Measurements from ENCODE around the gene SLC27A2. TPM values are rescaled to one million over a fixed set of nuclear protein-coding genes. Genes with fewer than 3 reads are reported as not detected.

SLC27A2 gene
- total RNA-seq, 1 donor from 2014 or later: 0.06 TPM

DNA sequence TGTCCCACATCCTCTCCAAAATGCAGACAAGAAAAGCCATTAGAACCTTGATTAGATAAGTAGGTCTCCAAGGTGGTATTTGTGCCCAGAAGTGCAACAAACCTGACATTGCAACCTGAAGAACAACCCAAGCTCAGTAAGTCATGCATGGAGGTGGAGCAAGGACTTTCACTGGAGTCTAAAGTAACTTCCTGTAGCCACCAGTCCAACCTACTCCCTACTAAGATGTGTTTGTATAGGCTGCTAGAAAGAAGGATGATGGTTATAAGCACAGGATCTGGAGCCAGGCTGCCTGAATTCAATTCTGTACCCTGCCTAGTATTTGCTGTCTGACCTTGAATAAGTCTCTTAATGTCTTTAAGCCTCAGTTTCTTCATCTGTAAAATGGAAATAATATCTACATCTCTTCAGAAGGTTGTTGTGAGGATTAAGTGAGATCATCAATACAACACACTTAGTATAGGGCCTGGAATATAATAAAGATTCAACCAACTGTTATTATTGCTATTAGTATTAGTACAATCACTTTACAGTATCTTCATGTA is 51.3 kb downstream of the SLC27A2 start:
- no peak for DNase-seq (ENCODE audit: extremely low read depth, low read depth, low spot score)

DNA sequence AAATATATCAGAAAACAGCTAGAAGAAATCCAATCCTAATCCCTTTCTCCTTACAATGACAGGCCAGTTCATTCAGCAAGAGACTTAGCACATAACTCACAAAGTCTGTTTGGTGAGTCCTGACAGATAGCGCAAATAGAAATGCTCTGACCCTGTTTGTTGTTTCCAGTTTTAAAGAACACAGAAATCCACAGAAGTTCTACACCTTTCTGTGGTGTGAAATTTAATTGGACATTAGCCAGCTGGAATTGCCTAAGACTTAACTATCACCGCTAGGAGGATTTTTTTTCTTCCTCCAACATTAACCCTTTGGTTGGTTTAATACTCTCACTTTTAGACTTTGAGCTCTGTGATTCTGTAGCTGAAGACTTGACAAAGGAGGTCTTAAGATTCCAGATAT is 52.8 kb downstream of the SLC27A2 start:
- no peak for DNase-seq (ENCODE audit: extremely low read depth, low read depth, low spot score)

DNA sequence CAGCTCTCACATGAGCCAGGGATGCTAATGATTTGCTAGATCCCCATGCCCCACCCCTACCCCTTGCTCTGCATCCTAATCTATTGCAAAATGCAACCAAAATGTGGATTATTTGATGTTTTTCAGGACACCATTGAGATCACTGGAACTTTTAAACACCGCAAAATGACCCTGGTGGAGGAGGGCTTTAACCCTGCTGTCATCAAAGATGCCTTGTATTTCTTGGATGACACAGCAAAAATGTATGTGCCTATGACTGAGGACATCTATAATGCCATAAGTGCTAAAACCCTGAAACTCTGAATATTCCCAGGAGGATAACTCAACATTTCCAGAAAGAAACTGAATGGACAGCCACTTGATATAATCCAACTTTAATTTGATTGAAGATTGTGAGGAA is 53.8 kb downstream of the SLC27A2 start:
- DNase-seq (ENCODE audit: extremely low read depth, low read depth, low spot score): no peak

DNA sequence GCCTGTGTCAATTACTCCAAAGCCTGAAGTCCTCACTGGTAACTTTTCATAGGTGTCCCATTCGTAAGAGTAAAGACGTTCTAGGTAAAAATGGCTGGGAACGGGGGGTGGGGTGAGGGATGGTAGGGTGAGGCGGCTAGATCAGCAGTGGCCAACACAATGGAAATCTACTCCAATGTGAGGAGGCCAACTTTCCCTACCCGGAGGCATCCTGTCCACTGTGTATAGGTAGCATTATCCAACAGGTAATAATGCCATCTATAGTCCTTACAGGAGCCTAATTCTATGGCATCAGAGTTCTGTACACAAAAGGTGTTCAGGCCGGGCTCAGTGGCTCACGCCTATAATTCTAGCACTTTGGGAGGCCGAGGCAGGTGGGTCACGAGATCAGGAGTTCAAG is 54.4 kb downstream of the SLC27A2 start:
- no peak for DNase-seq (ENCODE audit: extremely low read depth, low read depth, low spot score)

DNA sequence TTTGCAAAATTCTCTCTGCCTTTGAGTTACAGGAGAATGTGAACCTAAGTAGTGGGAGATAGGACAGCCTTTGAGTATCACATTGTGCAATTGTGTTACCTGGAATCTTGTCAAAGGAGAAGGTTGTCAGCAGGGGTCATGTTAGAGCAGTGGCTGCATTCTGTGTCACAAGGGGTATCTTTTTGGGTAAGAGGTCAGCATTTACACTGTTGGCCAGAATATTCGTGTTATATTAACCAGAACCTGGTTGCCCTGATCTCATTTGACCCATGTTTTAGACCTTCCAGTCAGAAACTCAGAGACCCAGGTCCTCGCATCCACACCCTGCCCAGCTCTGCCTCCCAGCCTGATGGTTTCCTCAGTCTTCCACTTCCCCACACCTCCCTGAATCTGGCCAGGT is 56.3 kb downstream of the SLC27A2 start:
- DNase-seq (ENCODE audit: extremely low read depth, low read depth, low spot score): no peak

DNA sequence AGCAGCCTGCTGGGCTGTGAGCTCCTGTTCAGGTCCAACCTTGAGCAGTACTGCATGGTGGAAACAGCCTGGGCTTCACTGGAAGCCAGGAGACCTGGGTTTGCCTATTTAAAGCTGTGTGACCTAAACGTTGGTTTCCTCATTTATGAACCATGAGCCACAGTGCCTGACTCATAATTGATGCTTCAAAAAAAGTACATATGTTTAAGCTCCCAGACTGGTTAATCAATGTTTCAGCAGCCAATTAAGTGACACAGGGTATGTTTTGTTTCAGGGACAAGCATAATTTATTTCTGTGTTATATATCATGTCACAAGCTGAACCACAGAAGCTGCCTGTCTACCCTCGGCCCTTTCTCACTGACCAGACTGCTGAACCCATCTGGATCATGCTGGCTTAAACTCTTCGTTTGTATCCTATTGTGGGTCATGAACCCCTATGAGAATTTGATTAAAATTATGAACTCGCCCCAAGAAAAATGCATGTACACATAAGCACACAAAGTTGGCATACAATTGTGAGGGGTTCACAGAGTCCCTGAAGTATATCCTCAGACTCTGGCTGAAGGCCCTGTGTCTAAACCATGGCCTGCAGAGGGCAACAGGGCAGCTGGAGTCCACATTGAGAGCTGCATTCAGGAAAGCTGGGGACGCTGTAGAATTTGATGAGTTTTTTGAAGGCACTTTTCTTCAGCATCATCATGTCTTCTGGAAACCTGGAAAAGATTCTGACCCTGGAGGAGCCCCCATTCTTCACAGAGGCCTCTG is 59.9 kb downstream of the SLC27A2 start:
- DNase-seq (ENCODE audit: extremely low read depth, low read depth, low spot score): no peak

DNA sequence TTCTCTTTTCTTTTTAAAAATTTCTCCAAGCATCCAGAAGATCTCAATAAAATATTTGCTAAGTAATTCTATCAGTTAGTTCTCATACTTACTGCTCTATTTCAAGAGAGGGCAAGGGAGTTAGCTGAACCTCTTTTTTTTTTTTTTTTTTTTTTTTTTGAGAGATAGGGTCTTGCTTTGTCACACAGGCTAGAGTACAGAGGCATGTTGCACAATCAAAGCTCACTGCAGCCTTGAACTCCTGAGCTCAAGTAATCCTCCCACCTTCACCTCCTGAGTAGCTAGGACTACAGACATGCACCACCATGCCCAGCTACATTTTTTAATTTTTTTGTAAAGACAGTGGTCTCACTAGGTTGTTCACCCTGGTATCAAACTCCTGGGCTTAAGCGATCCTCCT is 62.2 kb downstream of the SLC27A2 start:
- no peak for DNase-seq (ENCODE audit: extremely low read depth, low read depth, low spot score)

DNA sequence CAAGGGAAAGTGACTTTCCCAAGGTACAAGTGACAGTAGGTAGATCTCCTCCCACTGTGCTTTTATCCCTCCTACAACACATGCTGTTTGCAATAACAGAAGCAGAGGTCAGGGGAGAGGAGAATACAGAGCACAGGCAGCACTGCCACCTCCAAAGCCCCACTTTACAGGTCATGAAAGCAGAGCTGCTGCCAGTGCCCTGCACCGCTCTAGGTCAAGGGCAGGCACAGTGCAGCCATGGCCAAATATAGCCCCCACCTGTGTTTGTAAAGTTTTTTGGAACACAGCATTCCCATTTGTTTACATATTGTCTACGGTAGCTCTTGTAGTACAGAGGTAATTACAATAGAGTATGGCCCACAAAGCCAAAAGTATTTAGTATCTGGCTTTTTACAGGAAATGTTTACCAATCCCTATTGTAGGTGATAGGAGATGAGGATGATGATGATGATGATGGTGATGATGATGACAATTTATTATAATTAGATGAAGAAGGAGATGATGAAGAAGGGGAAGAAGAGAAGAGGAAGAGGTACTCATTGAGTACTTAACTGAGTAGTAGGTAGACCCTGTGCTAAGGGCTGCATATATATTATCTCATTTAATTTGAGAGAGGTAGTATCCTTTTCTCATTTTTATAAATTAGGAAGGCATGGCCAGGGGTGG is 63.1 kb downstream of the SLC27A2 start:
- DNase-seq (ENCODE audit: extremely low read depth, low read depth, low spot score): no peak

DNA sequence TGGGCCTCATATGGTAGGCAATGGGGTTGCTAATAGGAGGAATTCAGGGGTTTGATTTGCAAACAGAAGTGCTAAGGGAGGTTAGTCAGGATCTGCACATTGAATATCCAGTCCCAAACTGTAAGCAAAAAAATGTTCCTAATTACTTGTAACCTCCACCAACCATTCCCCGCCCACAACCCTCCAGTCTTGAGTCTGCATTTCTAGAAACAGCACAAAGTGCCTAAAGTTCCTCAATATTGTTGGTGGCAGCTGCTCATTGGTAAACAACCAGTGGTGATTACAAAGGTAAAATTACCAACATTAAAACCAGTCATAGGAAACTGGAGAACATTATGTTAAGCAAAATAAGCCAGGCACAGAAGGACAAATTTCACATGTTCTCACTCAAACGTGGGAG is 64.6 kb downstream of the SLC27A2 start:
- no peak for DNase-seq (ENCODE audit: extremely low read depth, low read depth, low spot score)

DNA sequence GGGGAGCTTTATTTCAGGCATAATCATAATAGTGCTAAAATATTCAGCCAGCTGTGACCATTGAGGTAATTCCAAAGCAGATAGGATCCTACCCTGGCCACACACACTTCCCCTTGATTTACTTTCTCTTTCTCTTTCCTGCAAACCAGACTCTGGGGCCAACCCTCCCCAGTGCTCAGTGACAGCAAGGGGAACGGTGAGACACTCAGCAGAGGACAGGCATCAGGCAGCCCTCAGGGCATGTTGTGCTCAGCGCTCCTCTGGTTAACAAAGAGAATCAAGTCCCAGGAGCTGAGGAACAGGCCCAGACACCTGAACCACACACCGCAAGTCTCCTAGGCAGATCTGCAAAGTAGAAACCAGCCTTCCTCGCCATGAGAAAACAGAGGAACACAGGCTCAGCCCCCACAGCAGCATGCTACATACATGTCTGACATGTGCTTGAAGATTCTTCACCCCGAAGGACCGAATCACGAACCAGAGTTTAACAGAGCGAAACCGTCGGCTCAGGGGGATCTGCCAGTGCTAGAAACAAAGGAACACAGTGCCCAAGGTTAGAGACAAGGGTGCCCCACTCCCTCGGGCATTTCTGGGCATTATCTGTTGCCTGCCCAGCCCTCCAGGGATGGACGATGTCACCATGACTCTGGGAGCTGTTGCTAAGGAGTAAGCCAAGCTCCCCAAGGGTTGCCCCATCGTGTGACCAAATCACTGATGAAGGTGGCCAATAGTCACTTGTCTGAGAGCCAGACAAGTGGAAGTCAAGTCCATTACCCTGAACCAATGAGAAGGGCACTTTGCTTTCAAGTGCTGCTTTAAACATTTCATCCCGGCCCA is 66.0 kb downstream of the SLC27A2 start:
- no peak for DNase-seq (ENCODE audit: extremely low read depth, low read depth, low spot score)

DNA sequence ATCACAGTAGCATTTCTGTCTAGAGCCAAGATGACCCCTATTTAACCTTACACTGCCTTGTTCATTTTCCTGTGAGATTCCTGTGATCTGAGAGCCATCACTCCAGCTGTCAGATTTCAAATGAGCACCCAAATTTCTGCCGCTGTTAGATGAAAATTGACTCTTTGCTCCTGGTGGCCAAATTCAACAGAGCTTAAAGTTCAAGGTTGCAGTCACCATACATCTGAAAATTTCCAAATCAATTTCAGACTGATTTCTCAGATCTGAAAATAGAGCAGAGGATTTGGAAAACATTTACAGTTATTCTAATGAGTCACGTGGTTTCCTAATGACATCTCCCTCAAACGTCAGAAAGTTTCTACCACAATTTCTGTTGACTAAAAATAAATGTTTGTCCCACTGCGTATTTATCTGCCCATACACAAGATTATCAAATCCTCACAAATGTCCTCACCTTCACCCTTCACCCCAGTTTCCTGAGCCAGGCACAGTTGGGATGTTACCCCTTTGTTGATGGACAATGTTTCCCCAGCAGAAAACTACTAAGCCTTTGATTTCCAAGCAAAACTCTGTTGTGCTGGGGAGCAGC is 67.1 kb downstream of the SLC27A2 start:
- no peak for DNase-seq (ENCODE audit: extremely low read depth, low read depth, low spot score)

DNA sequence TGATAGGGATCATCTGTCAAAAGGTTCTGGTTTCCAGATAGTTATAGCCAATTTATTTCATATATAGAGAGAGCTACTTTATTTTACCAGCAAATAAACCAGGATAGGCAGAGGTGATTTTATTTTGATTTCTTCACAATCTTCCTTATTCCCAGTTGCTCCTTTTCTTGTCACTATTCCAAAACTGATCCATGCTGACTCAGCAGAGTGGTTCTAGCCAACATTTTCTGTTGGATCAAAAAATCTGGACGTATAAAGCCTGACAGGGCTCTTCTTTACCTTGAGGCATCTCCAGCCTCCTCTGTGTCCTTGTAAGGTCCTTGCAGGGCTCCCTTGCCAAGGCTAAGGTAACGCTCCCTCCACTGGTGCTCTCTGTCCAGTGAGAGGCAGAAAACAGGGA is 67.7 kb downstream of the SLC27A2 start:
- DNase-seq (ENCODE audit: extremely low read depth, low read depth, low spot score): no peak

DNA sequence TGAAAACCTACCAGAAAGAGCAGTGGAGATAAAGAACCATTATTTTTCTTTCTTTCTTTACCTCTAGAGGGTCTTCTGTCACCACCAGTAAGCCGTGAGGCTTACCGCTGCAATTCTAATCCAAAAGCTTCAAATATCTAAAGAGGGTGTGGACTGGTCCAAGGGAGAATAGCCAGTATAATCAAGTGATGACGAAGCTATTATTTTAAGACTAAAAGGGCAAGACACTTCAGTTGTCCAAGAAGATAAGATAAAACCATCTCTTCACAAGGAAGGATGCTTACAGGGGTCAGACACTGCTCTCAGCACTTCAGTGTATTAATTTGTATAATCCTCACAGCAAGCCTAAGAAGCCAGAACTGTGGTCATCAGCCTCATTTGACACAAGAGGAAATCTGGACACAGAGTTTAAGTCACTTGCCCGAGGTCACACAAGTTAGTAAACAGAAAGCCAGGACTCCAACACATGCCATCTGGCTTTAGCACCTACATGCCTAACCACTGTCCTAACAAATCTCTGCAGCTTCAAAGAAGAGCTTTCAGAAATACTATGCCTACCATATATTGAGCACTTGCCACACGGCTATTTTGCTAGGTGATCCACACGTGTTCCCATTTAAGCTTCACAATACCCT is 68.9 kb downstream of the SLC27A2 start:
- DNase-seq (ENCODE audit: extremely low read depth, low read depth, low spot score): no peak

DNA sequence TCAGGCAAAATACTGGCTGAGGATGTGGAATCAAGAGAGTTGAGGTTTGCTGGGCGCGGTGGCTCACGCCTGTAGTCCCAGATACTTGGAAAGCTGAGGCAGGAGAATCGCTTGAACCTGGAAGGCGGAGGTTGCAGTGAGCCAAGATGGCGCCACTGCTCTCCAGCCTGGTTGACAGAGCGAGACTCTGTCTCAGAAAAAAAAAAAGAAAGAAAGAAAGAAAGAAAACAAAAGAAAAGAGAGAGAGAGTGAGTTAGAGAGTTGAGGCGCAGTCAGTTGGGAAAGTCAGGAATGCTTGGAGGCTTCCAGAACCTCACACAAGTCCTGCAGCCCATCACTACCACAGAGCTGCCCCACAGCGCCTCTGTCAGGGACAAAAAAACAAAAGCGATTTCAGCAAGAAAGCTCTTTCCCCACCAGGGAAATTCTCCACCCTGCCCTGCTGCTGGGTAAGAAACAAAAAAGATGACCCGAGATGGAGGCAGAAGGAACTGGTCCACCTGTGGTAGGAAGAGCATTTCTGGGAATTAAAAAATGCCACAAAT is 69.7 kb downstream of the SLC27A2 start:
- no peak for DNase-seq (ENCODE audit: extremely low read depth, low read depth, low spot score)

DNA sequence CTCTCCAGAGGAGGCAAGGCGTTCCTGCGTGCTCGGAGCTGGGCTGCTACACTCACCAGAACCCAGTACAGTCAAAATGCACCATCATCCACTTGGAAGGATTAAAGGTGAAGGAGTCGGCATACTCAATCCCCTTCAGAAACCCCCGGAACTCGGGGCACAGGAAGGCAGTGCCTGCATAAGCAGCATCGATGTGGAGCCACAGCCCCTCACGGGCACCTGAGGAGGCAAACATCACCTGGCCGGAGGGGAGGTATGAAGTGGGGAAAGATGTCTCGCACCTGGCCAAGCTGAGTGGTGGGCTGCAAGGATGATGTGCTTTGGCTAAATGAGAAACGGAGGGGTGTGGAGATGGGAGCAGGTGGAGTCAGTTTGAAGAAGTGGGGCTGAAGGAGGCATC is 70.6 kb downstream of the SLC27A2 start:
- DNase-seq (ENCODE audit: extremely low read depth, low read depth, low spot score): no peak

DNA sequence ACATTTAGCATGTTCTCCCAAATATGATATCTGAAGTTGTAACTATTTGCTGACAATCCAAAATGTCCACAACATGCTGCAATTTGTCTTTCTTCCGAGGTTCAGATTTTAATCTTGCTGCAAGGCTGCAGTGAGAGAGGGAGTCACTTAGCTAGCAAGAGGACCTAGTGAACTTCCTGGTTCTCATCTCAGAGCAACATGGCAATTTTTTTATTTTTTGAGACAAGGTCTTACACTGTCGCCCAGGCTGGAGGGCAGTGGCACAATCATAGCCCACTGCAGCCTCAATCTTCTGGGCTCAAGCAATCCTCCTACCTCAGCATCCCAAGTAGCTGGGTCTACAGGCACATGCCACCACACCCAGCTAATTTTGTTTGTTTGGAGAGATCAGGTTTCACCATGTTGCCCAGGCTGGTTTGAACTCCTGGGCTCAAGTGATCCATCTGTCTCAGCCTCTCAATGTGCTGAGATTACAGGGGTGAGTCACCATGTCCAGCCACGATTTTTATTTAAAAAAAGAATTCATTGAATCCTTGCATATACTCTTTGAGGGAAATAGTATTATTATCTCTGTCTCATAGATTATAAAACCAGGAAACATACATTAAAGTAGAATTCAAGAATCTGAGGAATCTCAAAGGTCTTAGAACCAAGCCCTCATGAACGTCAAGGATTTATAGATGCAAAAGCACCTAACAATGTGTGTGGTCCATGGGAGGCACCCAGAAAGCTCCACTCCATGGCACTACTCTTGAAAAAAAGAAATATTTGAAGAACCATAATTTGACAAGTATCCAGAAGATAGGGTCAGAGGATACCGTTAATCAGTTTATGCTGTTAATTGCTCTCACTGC is 74.4 kb downstream of the SLC27A2 start:
- DNase-seq (ENCODE audit: extremely low read depth, low read depth, low spot score): no peak

DNA sequence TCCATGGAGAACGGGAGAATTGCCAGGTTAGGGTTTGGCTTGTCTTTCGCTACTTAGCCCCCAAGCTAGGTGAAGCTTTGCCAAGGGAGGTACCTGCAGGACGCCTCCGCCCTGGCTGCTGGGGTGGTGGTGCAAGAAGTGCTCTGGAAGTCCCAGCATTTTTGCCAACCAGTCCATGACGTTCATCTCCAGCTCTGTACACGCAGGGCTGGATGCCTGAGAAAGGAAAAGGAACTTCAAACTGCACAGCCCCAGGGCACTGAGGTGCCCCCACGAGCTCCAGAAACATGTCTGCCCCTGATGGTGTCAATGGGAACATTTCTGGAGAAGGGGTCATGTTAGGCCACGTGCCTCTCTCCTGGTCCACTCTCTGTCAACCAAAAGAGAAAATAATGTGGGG is 75.3 kb downstream of the SLC27A2 start:
- DNase-seq (ENCODE audit: extremely low read depth, low read depth, low spot score): no peak

DNA sequence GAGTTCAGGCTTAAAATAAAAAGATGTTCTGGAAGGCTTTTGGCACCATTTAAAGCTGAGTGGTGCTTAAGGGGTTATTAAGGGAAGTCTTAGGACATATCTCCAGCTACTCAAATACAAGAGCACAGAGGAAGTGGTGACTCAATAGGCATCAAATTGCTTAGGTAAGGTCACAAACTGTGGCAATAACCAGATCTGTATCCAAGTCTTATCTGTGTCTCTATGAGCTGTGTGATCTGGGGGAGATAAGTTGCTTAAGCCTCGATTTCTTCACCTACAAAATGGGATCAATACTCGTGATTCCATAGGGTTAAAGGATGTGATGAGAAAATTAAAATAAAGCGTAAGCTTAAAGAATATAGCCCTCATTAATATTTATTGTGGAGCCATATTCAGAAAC is 75.9 kb downstream of the SLC27A2 start:
- no peak for DNase-seq (ENCODE audit: extremely low read depth, low read depth, low spot score)

DNA sequence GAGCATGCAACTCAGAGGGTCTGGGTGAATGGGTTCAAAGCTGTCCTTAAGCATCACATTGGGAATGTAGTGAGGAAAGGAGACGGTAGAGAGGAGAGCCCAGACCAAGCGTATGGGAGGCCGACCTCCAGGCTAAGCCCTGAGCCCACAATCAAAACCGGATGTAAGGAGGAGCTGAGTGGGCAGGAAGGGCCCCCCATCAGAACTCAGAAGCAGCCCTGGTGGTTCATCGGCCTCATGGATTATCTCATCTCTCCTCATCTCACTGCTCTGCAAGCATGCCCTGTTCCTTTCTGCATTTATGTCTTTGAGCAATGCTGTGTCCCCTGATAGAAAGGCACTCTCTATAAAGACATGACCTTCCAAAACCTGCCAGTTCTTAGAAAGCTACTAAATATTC is 77.3 kb downstream of the SLC27A2 start:
- no peak for DNase-seq (ENCODE audit: extremely low read depth, low read depth, low spot score)
